Measurements from ENCODE around the gene BCL2. TPM values are rescaled to one million over a fixed set of nuclear protein-coding genes. Genes with fewer than 3 reads are reported as not detected.

BCL2 gene
- polyA plus RNA-seq, 1 experiment = 0.35 TPM

- Histone ChIP-seq H3K27ac (ENCODE audit: low read depth, low read length) (no peak overlapping the region), H3K9me3 (ENCODE audit: control insufficient read depth, insufficient read depth, low read length) (no peaks in the 10 kb centered on the region), H3K4me3 (ENCODE audit: low read depth, low read length) (no peak overlapping the region), H3K27me3 (ENCODE audit: control insufficient read depth, insufficient read depth, low read length) (peaks cover 25% of the 10 kb centered on the region)
- POLR2A ChIA-PET = no interaction called here
- CTCF ChIA-PET = no interaction called here
- TF ChIP-seq, protein P1, sequence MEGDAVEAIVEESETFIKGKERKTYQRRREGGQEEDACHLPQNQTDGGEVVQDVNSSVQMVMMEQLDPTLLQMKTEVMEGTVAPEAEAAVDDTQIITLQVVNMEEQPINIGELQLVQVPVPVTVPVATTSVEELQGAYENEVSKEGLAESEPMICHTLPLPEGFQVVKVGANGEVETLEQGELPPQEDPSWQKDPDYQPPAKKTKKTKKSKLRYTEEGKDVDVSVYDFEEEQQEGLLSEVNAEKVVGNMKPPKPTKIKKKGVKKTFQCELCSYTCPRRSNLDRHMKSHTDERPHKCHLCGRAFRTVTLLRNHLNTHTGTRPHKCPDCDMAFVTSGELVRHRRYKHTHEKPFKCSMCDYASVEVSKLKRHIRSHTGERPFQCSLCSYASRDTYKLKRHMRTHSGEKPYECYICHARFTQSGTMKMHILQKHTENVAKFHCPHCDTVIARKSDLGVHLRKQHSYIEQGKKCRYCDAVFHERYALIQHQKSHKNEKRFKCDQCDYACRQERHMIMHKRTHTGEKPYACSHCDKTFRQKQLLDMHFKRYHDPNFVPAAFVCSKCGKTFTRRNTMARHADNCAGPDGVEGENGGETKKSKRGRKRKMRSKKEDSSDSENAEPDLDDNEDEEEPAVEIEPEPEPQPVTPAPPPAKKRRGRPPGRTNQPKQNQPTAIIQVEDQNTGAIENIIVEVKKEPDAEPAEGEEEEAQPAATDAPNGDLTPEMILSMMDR (IDR thresholded peaks at IDR 0.05; ENCODE audit: low read depth, low read length) = no peak
- no peak for DNase-seq (ENCODE audit: low read depth, low spot score)
Observed at GRCh38 chr18:63157293-63158011, 162.1 kb downstream of the BCL2 start.

- Histone ChIP-seq H3K27ac (ENCODE audit: low read depth, low read length) (no peak overlapping the region), H3K4me3 (ENCODE audit: low read depth, low read length) (no peak overlapping the region), H3K9me3 (ENCODE audit: control insufficient read depth, insufficient read depth, low read length) (no peaks in the 10 kb centered on the region), H3K27me3 (ENCODE audit: control insufficient read depth, insufficient read depth, low read length) (peaks cover 31% of the 10 kb centered on the region)
- POLR2A ChIA-PET = no interaction called here
- TF ChIP-seq, protein P1 (IDR thresholded peaks at IDR 0.05; ENCODE audit: low read depth, low read length) = no peak
- DNase-seq (ENCODE audit: low read depth, low spot score) = no peak
- CTCF ChIA-PET = interaction anchor here (0.6 kb wide), 1 partner anchor 166 kb away, joined by 3 read pairs; no protein-coding TSS in a partner anchor
Observed at GRCh38 chr18:63155910-63156773, 163.4 kb downstream of the BCL2 start.

GRCh38 chr18:63155169-63155852 lies 164.3 kb downstream of the BCL2 start:
- ChIA-PET CTCF (interaction anchor here (0.6 to 1.7 kb wide), 2 partner anchors 24 to 167 kb away, joined by 3 to 5 read pairs; no protein-coding TSS in a partner anchor), POLR2A (no interaction called here)
- TF ChIP-seq, protein P1 (IDR thresholded peaks at IDR 0.05; ENCODE audit: low read depth, low read length) = peak; percentile 52
- no peak for DNase-seq (ENCODE audit: low read depth, low spot score)
- H3K27ac ChIP-seq (ENCODE audit: low read depth, low read length) = no peak overlapping the region
- no peaks in the 10 kb centered on the region for H3K9me3 ChIP-seq (ENCODE audit: control insufficient read depth, insufficient read depth, low read length)
- no peak overlapping the region for H3K4me3 ChIP-seq (ENCODE audit: low read depth, low read length)
- H3K27me3 ChIP-seq (ENCODE audit: control insufficient read depth, insufficient read depth, low read length) = peaks cover 31% of the 10 kb centered on the region

GRCh38 chr18:63154350-63155152 lies 165.0 kb downstream of the BCL2 start:
- TF ChIP-seq, protein P1 (IDR thresholded peaks at IDR 0.05; ENCODE audit: low read depth, low read length) = no peak

More at GRCh38 chr18:63154350-63155152, 165.0 kb downstream of the BCL2 start:
- ChIA-PET CTCF (interaction anchor here (0.5 to 1.7 kb wide), 3 partner anchors 19 to 23 kb away, joined by 3 to 5 read pairs (median 4); no protein-coding TSS in a partner anchor), POLR2A (no interaction called here)
- no peak overlapping the region for H3K27ac ChIP-seq (ENCODE audit: low read depth, low read length)
- no peak overlapping the region for H3K4me3 ChIP-seq (ENCODE audit: low read depth, low read length)
- no peak for DNase-seq (ENCODE audit: low read depth, low spot score)
- H3K27me3 ChIP-seq (ENCODE audit: control insufficient read depth, insufficient read depth, low read length) = peaks cover 34% of the 10 kb centered on the region
- H3K9me3 ChIP-seq (ENCODE audit: control insufficient read depth, insufficient read depth, low read length) = no peaks in the 10 kb centered on the region

Measured in AG04450 (cell line).